Immature natural killer cell (primary cell): Measurements from ENCODE around the gene USP6. TPM values are rescaled to one million over a fixed set of nuclear protein-coding genes. Genes with fewer than 3 reads are reported as not detected.
"Not testable (repeated sequence)": the region's sequence is repeated elsewhere in the genome, so short reads cannot be mapped to it uniquely, and the experiment has no call there.

ENCODE experiments used
- DNase-seq, 3 donors: peaks; one replicate each; pipeline ENCODE4 v3.0.0; 2022; ENCODE audit warnings: mixed read lengths in 1 of 3
- H3K27ac Mint-ChIP-seq, 6 donors: one replicate each; pipeline ENCODE4 v1.8.0; 2020; ENCODE audit warnings: mixed read lengths in 6 of 6, mild to moderate bottlenecking in 5 of 6, inconsistent platforms in 4 of 6, moderate library complexity in 3 of 6
- H3K27me3 Mint-ChIP-seq, 3 donors: one replicate each; pipeline ENCODE4 v1.8.0; 2020 to 2021; ENCODE audit warnings: low read depth in 3 of 3, mild to moderate bottlenecking in 3 of 3, mixed read lengths in 3 of 3, moderate library complexity in 3 of 3, inconsistent platforms in 1 of 3
- H3K36me3 Mint-ChIP-seq, 3 donors: one replicate each; pipeline ENCODE4 v1.8.0; 2020; ENCODE audit warnings: mixed read lengths in 3 of 3, inconsistent platforms in 2 of 3, mild to moderate bottlenecking in 2 of 3
- H3K4me1 Mint-ChIP-seq, 2 donors: one replicate each; pipeline ENCODE4 v1.8.0; 2020; ENCODE audit warnings: inconsistent platforms in 2 of 2, mild to moderate bottlenecking in 2 of 2, mixed read lengths in 2 of 2, moderate library complexity in 1 of 2
- H3K4me3 Mint-ChIP-seq, 5 donors: one replicate each; pipeline ENCODE4 v1.8.0; 2020; ENCODE audit warnings: mild to moderate bottlenecking in 5 of 5, mixed read lengths in 5 of 5, inconsistent platforms in 3 of 5, moderate library complexity in 3 of 5
- H3K9me3 Mint-ChIP-seq, 6 donors: one replicate each; pipeline ENCODE4 v1.8.0; 2020; ENCODE audit warnings: mild to moderate bottlenecking in 6 of 6, mixed read lengths in 6 of 6, inconsistent platforms in 4 of 6, moderate library complexity in 3 of 6
- polyA plus RNA-seq, 3 donors: library from polyadenylated mRNA; unstranded; fragments of 300-500 nt; fragmentation: Illumina TruSeq; gene quantifications; one replicate each; pipeline ENCODE4 v1.2.3, GENCODE V29; 2021

The USP6 gene
- polyA plus RNA-seq, 3 donors from 2014 or later, result 0.03 to 0.12 (median 0.03) TPM

GRCh38 chr17:5135131-5135712 lies 19.4 kb downstream of the USP6 start:
- not testable (repeated sequence) for H3K27ac Mint-ChIP-seq, H3K27me3 Mint-ChIP-seq, H3K36me3 Mint-ChIP-seq, H3K9me3 Mint-ChIP-seq, H3K4me1 Mint-ChIP-seq, DNase-seq, H3K4me3 Mint-ChIP-seq

GRCh38 chr17:5135726-5136579 lies 20.1 kb downstream of the USP6 start:
- DNase-seq, result no peak
- Mint-ChIP-seq H3K36me3 (no peaks in the 10 kb centered on the region), H3K4me3 (no peak overlapping the region), H3K9me3 (no peaks in the 10 kb centered on the region), H3K4me1 (no peaks in the 10 kb centered on the region), H3K27me3 (peaks cover 2% of the 10 kb centered on the region in 3 donors), H3K27ac (peak overlapping the region in 1 of 6 donors; percentile 28)

GRCh38 chr17:5136580-5137412 lies 21.0 kb downstream of the USP6 start:
- not testable (repeated sequence) for H3K4me3 Mint-ChIP-seq, H3K9me3 Mint-ChIP-seq, H3K27ac Mint-ChIP-seq, H3K36me3 Mint-ChIP-seq, H3K27me3 Mint-ChIP-seq, DNase-seq, H3K4me1 Mint-ChIP-seq

- H3K9me3 Mint-ChIP-seq, H3K36me3 Mint-ChIP-seq, DNase-seq, H3K4me1 Mint-ChIP-seq, H3K27ac Mint-ChIP-seq, H3K4me3 Mint-ChIP-seq, H3K27me3 Mint-ChIP-seq: not testable (repeated sequence)
These were observed 21.8 kb downstream of the USP6 start for GRCh38 chr17:5137511-5138197.

- H3K27ac Mint-ChIP-seq, DNase-seq, H3K36me3 Mint-ChIP-seq, H3K9me3 Mint-ChIP-seq, H3K27me3 Mint-ChIP-seq, H3K4me3 Mint-ChIP-seq, H3K4me1 Mint-ChIP-seq: not testable (repeated sequence)
These were observed 22.3 kb downstream of the USP6 start for GRCh38 chr17:5138198-5138544.

GRCh38 chr17:5138616-5139457 lies 23.0 kb downstream of the USP6 start:
- H3K9me3 Mint-ChIP-seq, result no peaks in the 10 kb centered on the region
- H3K27ac Mint-ChIP-seq, result no peak overlapping the region
- H3K27me3 Mint-ChIP-seq, result peaks cover 0 to 2% (median 2%) of the 10 kb centered on the region in 3 donors
- no peaks in the 10 kb centered on the region for H3K4me1 Mint-ChIP-seq
- H3K4me3 Mint-ChIP-seq, result no peak overlapping the region
- no peaks in the 10 kb centered on the region for H3K36me3 Mint-ChIP-seq
- DNase-seq, result no peak

GRCh38 chr17:5139458-5139732 lies 23.6 kb downstream of the USP6 start:
- H3K4me3 Mint-ChIP-seq, result no peak overlapping the region

GRCh38 chr17:5142877-5143276 lies 27.0 kb downstream of the USP6 start:
- not testable (repeated sequence) for H3K36me3 Mint-ChIP-seq, H3K27me3 Mint-ChIP-seq, H3K4me1 Mint-ChIP-seq, H3K27ac Mint-ChIP-seq, H3K4me3 Mint-ChIP-seq, H3K9me3 Mint-ChIP-seq, DNase-seq

More at GRCh38 chr17:5139458-5139732, 23.6 kb downstream of the USP6 start:
- Mint-ChIP-seq H3K27ac (no peak overlapping the region), H3K4me1 (no peaks in the 10 kb centered on the region), H3K36me3 (no peaks in the 10 kb centered on the region), H3K9me3 (no peaks in the 10 kb centered on the region), H3K27me3 (peaks cover 0 to 2% (median 2%) of the 10 kb centered on the region in 3 donors)
- DNase-seq, result no peak

GRCh38 chr17:5146122-5146521 lies 30.3 kb downstream of the USP6 start:
- H3K4me3 Mint-ChIP-seq, DNase-seq, H3K36me3 Mint-ChIP-seq, H3K27ac Mint-ChIP-seq, H3K27me3 Mint-ChIP-seq, H3K4me1 Mint-ChIP-seq, H3K9me3 Mint-ChIP-seq: not testable (repeated sequence)

- not testable (repeated sequence) for H3K27ac Mint-ChIP-seq, DNase-seq, H3K9me3 Mint-ChIP-seq, H3K36me3 Mint-ChIP-seq, H3K4me1 Mint-ChIP-seq, H3K4me3 Mint-ChIP-seq
- peaks cover 0 to 11% (median 6%) of the 10 kb centered on the region in 3 donors for H3K27me3 Mint-ChIP-seq
These were observed 44.9 kb downstream of the USP6 start for GRCh38 chr17:5160702-5161101.

- not testable (repeated sequence) for DNase-seq, H3K36me3 Mint-ChIP-seq, H3K27ac Mint-ChIP-seq, H3K4me3 Mint-ChIP-seq, H3K4me1 Mint-ChIP-seq, H3K9me3 Mint-ChIP-seq
- peaks cover 1 to 11% (median 6%) of the 10 kb centered on the region in 3 donors for H3K27me3 Mint-ChIP-seq
These were observed 46.0 kb downstream of the USP6 start for GRCh38 chr17:5161793-5162192.

- no peaks in the 10 kb centered on the region for H3K9me3 Mint-ChIP-seq
These were observed 48.6 kb downstream of the USP6 start for GRCh38 chr17:5164436-5164835.

GRCh38 chr17:5165791-5166564 lies 50.1 kb downstream of the USP6 start:
- H3K9me3 Mint-ChIP-seq, H3K27ac Mint-ChIP-seq, H3K36me3 Mint-ChIP-seq, H3K4me1 Mint-ChIP-seq, DNase-seq, H3K4me3 Mint-ChIP-seq, H3K27me3 Mint-ChIP-seq: not testable (repeated sequence)

More at GRCh38 chr17:5164436-5164835, 48.6 kb downstream of the USP6 start:
- H3K27ac Mint-ChIP-seq, result no peak overlapping the region
- no peaks in the 10 kb centered on the region for H3K4me1 Mint-ChIP-seq
- no peak overlapping the region for H3K4me3 Mint-ChIP-seq
- DNase-seq, result no peak
- H3K36me3 Mint-ChIP-seq, result no peaks in the 10 kb centered on the region
- peaks cover 0 to 9% (median 3%) of the 10 kb centered on the region in 3 donors for H3K27me3 Mint-ChIP-seq
